22Rv1 (cell line): ENCODE results near the gene TXNRD2.

Source experiments
- H3K27ac ChIP-seq: fragments of 450-650 bp; 2 replicates; pipeline ENCODE4 v1.5.1; 2017
- CTCF ChIP-seq: fragments of 450-650 bp; IDR thresholded peaks from 2 replicates; pipeline ENCODE4 v1.5.1; 2017; ENCODE audit warnings: mild to moderate bottlenecking
- ZFX ChIP-seq: fragments of 450-650 bp; IDR thresholded peaks from 2 replicates; pipeline ENCODE4 v1.6.1; 2017; ENCODE audit warnings: antibody characterized with exemption, borderline replicate concordance

Gene TXNRD2

GRCh38 chr22:19977296-19978243 is 36.0 kb upstream of the TXNRD2 start:
- no peak for TF ChIP-seq ZFX
- TF ChIP-seq CTCF, result no peak
- H3K27ac ChIP-seq, result no peak overlapping the region

DNA sequence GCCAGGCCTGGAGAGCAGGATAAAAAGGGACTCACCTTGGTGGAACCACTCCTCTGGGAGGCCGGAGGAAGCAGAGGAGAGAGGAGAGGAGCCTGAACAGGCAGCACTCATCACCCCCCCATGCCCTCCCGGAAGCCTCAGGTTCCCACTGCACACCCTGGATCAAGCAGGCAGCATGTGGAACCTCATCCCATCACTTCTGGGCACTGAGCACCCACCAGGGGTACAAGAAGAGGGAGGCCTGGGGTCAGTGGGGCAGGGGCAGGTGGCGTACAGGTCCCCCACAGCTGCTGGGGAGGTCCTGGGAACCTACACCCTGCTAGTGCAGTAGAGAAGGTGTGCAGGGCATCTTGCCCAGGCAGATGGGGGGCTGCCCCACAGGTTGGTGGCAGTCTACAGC is 35.1 kb upstream of the TXNRD2 start:
- TF ChIP-seq ZFX, result no peak
- TF ChIP-seq CTCF, result no peak
- no peak overlapping the region for H3K27ac ChIP-seq

DNA sequence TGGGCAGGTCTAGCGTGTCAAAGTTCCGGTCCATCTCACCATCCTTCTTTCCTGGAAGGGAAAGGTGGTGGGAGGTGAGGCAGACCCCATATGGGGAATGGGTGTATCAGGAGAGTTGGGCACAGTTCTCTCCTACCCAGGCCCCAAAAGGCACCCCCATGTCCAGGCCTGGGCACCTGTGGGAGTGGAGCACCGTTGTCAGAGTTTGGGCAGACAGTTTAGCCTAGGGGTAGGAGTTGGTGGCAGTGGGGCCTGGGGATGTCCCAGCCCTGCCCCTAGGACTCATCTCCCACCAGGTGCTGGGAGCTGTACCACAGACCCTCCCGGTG is 34.1 kb upstream of the TXNRD2 start:
- peak overlapping the region; percentile 54 for H3K27ac ChIP-seq
- TF ChIP-seq CTCF, result no peak
- TF ChIP-seq ZFX, result no peak

DNA sequence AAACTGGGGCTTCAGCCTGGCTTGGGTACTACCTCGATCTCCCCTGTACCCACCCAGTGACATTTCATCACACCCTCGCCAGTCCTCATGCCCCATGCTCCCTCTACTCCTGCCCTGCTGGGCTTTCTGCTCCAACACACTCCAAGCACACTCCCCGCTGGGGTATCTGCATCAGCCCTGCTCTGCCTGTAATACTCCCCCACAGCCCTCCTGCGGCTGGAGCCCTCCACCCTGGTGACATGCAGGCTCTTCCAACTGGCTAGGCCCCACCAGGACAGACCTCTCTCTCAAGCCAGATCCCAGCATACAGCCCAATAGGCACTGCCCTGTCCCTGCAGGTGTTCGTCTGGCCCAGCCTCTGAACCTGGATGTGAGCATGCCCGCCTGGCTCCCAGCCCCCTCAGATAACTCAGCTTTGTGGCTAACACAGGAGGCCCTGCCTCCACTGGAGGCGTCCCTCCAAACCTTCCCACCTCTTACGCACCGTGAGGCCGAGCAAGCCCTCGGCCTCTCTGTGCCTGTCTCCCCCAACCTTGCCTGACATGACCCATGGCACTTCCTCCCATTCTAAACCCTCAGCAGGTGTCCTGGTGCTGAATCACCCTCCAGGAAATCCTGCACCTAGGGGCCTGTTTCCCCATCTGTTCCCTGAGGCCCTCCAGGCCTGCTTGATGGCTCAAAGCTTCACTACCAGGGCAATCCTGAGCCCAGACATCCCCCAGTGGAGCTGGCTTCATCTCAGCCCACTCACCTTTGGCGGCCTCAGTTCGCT is 33.5 kb upstream of the TXNRD2 start:
- TF ChIP-seq ZFX, result no peak
- peak overlapping the region; percentile 54 for H3K27ac ChIP-seq

- no peak for TF ChIP-seq CTCF
- peak overlapping the region; percentile 54 for H3K27ac ChIP-seq
Observed at GRCh38 chr22:19974268-19974861, 32.7 kb upstream of the TXNRD2 start.

DNA sequence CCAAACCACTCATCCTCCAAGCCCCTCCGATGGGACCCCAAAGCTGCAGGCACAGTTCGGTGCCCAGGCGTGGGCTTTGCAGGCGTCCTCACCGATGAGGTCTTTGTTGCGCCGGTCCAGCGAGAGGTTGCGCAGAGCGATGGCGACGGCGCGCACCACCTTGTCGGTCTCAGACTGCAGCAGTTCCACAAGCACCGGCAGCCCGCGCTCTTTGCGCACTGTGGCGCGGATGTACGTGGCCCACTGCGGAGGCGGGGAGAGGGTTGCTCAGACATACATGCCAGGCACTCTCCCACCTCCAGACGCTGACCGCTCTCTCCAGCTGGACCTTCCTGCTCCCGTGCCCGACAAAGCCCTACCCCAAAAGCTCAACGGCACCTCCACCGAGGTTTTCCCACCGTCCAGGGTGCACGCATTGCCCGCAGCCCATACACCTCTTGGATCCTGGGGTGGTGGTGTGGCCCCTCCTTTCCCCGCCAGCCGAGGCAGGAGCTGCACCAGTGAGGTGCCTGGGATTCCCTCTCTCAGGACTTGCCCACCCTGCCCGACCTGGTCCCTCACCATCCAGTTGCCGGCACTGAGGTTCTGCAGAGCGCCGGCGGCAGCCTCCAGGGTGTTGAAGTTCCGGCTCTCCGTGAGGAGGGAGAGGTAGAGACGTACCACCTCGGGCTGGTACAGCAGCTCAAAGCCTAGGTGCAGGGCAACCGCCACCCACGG is 32.1 kb upstream of the TXNRD2 start:
- H3K27ac ChIP-seq, result no peak overlapping the region
- no peak for TF ChIP-seq ZFX
- TF ChIP-seq CTCF, result no peak
